AG08395 (cell line): Measurements from ENCODE around the gene MYBPHL.

Source experiments
- DNase-seq: peaks from one replicate; pipeline ENCODE4 v3.0.0; 2012; ENCODE audit warnings: mixed read lengths, low spot score

The MYBPHL gene

DNA sequence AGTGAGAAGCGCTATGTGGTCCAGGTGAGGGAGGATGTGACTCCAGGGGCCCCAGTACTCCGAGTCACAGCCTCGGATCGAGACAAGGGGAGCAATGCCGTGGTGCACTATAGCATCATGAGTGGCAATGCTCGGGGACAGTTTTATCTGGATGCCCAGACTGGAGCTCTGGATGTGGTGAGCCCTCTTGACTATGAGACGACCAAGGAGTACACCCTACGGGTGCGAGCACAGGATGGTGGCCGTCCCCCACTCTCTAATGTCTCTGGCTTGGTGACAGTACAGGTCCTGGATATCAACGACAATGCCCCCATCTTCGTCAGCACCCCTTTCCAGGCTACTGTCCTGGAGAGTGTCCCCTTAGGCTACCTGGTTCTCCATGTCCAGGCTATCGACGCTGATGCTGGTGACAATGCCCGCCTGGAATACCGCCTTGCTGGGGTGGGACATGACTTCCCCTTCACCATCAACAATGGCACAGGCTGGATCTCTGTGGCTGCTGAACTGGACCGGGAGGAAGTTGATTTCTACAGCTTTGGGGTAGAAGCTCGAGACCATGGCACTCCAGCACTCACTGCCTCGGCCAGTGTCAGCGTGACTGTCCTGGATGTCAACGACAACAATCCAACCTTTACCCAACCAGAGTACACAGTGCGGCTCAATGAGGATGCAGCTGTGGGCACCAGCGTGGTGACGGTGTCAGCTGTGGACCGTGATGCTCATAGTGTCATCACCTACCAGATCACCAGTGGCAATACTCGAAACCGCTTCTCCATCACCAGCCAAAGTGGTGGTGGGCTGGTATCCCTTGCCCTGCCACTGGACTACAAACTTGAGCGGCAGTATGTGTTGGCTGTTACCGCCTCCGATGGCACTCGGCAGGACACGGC, 55.3 kb downstream of the MYBPHL start:
- DNase-seq: no peak

DNA sequence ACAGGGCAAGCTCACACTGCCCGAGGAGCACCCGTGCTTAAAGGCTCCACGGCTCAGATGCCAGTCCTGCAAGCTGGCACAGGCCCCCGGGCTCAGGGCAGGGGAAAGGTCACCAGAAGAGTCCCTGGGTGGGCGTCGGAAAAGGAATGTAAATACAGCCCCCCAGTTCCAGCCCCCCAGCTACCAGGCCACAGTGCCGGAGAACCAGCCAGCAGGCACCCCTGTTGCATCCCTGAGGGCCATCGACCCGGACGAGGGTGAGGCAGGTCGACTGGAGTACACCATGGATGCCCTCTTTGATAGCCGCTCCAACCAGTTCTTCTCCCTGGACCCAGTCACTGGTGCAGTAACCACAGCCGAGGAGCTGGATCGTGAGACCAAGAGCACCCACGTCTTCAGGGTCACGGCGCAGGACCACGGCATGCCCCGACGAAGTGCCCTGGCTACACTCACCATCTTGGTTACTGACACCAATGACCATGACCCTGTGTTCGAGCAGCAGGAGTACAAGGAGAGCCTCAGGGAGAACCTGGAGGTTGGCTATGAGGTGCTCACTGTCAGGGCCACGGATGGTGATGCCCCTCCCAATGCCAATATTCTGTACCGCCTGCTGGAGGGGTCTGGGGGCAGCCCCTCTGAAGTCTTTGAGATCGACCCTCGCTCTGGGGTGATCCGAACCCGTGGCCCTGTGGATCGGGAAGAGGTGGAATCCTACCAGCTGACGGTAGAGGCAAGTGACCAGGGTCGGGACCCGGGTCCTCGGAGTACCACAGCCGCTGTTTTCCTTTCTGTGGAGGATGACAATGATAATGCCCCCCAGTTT, 56.1 kb downstream of the MYBPHL start:
- DNase-seq: no peak

DNA sequence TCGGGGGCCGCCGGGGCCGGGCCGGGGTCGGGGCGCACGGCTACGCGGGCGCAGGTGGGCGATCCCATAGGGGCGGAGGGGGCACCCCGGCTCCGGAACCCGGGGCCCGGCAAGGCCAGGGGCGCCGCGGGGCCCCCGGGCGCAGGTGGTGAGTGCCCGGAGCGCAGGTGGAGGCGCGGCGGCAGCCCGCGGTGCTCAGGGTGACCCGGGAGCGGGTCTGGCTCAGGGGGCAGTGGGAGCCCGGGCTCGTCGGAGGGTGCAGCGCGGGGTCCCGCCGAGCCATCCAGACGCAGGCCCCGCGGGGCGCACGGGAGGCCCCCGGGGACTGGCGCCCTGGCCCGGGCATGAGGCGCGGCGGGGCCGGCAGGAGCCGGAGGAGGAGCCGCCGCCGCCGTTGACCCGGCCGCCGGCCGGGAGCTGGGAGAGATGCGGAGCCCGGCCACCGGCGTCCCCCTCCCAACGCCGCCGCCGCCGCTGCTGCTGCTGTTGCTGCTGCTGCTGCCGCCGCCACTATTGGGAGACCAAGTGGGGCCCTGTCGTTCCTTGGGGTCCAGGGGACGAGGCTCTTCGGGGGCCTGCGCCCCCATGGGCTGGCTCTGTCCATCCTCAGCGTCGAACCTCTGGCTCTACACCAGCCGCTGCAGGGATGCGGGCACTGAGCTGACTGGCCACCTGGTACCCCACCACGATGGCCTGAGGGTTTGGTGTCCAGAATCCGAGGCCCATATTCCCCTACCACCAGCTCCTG, 57.0 kb downstream of the MYBPHL start:
- peak; percentile 36 for DNase-seq

DNA sequence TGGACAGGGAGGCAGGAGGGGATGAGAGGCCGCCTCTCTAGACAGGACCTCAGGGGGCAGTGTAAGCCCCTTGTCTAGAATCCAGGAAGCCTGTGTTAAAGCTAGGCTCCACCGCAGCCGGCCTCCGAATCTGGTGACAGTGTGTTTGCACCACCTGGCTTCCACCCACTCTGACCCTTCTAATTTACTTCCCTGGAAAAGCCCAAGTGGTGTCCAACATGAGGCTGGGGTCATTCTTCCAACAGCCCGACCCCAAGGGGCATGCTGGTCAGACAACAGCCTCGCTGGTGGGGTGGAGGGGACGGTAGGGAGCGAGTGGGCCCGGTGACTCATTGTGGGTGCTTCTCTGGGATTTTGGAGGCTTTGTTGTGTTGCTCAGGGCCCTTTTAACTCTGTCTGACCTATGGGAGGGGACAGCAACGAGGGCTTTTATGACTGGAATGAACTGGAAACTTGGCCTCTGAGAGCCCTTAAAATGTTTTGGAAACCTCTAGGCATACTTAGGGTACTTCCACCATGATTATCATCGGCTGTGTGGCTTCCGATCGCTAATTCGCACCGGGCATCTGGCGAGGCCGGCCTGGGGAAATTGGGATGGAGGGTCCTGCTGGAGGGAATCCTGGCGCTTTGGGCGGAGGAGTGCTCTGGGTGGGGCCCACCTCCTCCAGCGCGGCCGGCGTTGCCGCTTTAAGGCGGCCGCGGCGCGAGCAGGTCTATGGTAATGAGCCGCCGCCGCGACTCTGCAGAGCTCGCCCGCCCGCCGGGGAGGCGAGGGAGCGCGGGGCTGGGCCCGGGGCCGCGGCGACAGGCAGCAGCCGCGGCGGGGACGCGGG, 57.8 kb downstream of the MYBPHL start, which contains the start of gene CELSR2:
TSS of gene CELSR2 (plus strand) at position 743 of the 833 bp plus-strand sequence. CDS start 541 bp downstream, outside the sequence.
- peak; percentile 71 for DNase-seq

DNA sequence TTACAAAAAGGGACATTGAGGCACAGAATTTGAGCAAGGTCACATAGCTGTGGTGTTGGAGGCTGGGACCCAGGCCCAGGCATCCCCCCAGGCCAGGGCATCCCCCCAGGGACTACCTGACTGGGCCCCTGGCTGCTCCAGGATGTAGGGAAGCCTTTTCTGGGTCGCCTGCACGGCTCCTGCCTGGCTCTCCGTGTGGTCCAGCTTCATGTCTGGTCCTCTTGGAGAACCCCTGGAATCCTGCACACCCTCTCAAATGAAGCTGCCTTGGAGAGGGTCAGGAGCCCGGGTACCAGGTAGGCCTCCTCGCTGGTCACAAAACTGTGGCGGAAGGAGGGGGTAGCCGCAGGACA, 58.4 kb downstream of the MYBPHL start:
- DNase-seq: no peak

DNA sequence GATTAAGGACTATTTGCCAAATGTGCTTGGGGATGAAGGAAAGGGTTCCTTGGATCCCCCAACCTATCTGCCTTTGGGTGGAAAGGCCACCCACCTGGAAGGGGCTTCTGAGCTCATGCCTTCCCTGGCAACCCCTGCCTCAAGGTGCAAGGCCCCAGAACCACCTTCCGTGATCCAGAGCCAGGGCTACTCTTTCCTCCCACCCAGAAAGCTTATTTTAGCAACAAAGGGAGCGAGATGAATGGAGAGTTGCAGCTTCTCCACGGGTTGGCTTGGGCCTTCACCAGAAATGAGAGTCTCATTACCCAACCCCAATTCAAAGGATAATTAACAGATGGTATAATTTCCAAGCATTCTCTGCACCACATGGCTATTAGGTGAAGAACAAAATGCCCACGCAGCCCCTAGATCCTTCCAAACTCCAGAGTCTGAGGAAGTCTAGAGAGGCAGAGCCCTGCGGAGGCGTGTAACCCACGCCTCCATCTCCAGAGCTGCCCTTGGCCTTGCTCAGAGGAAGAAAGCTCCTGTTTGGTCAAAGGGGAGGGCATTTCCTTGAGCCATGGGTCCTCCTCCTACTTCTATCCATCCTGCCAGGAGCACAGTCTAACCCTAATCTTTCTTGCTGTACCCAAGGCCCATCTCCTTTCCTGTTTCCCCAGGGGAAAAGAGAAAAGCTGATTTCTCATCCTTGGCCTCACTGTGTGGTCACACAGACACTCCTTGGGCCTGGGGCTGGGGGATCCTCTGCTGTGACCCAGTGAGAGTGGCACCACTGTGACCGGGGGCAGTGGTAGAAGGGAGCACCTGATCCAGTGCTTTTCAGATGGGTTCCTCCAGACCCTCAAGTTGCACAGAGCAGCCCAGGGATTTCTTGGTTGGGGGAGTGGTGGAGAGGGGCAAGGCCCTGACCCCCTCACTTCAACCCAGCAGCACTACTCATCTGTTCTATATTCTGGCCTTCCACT, 59.1 kb downstream of the MYBPHL start:
- DNase-seq: no peak

DNA sequence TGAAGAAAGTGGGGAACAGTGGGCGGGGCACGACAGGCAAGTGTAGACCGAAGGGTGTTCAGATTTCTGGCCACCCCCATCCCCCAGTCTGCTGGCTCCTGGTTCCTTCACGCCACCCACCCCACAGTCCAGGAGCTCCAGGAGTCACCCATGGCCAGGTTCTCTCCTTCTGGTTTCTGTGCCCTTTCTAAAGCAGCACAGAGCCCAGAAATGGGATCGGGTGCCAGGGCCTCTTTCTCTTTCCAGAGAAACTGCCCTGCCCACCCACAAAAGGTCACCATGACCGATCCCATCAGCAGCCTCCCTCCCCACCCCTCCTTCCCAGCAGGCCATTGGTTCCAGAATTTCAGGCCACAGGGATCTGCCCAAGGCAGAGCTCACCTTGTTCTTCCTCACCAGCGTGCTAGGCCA, 60.7 kb downstream of the MYBPHL start:
- no peak for DNase-seq

DNA sequence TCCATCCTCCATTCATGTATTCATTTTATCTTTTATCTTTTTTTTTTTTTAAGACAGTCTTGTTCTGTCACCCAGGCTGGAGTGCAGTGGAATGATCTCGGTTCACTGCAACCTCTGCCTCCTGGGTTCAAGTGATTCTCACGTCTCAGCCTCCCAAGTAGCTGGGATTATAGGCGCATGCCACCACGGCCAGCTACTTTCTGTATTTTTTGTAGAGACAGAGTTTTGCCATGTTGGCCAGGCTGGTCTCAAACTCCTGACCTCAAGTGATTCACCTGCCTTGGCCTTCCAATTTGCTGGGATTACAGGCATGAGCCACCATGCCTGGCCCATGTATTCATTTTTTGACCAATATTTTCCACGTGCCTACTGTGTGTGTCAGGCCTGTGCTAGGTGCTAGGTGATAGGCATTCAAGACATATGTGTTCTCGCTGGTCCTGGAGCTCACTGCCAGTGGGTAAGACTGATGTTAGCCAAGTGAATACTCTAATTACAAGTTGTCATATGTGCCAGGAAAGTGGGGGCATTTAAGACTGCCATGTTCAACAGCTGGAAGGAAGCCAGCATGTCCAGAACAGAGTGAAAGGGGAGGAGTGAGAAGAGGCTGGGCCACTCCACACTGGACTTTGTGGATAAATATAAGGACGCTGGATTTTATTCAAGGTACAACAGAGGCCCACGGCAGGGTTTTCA, 62.8 kb downstream of the MYBPHL start:
- DNase-seq: no peak

DNA sequence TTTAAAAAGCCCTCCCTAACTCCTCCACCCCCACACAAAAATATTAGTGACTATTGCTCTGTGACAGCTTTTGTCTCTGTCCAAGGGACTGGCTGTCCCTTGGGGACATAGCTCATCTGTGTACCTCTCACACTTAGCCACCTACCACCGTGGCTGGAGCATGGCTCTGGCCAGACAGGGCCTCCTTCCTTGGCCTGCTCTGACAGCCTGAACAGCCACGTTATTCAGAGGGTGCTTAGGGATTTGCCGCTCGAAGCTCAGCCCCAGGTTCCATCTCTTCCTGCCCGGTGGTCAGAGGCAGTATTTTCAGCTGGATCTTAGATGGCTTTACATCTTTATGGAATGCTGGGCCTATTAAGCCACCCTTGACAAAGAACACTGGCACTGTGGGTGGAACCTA, 63.6 kb downstream of the MYBPHL start:
- DNase-seq: no peak

DNA sequence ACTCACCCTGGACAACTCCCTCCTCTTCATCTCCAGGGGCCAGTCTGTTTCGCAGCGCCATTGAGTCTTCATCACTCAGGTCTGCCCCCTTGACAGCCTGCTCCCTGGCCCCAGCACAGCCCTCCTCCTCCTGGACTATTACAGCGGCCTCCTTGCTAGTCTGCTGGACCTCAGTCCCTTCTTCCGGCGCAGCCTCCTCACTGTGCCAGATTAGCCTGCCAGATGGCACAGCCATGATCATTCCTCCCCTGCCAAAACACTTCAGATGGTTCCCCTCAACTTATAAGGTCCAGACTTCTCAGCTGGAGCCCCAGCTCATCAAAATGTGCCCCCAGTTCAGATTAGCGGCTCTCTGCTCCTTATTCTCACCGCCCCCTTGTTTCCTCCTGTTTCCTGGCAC, 64.4 kb downstream of the MYBPHL start:
- DNase-seq: no peak
